PC-3 (cell line): ENCODE results near the gene CBX2. TPM values are rescaled to one million over a fixed set of nuclear protein-coding genes. Genes with fewer than 3 reads are reported as not detected.

Source experiments
- ATAC-seq: fragments of 200-7000 bp; cut with Tn5 transposase; 2 replicates; pipeline ENCODE4 v1.9.1; 2020; ENCODE audit warnings: mild to moderate bottlenecking, moderate library complexity
- BruUV-seq: library from RNA; stranded (reverse); fragments of 400-500 nt; replicated peaks from 2 replicates; lab custom pipeline; 2021; lab: Mats Ljungman, UMichigan
- CTCF ChIA-PET: fragments of 300-600 bp; sonication (Branson Sonifier 250); formaldehyde crosslinking; loops from one replicate; lab custom pipeline; 2022; ENCODE audit warnings: antibody characterized with exemption; lab: Charles Lee
- POLR2A ChIA-PET: fragments of 300-600 bp; sonication (Branson Sonifier 250); formaldehyde crosslinking; loops from one replicate; lab custom pipeline; 2022; ENCODE audit warnings: antibody characterized with exemption; ENCODE audit not compliant: unreplicated experiment; lab: Charles Lee
- DNase-seq: peaks from one replicate; pipeline ENCODE4 v3.0.0-alpha.2; 2015
- H2AFZ ChIP-seq: fragments of 300-600 bp; sonication (generic); 2 replicates; pipeline ENCODE4 v1.6.0; 2016; ENCODE audit warnings: antibody characterized with exemption, low read length
- H3F3A ChIP-seq: fragments of 300-600 bp; sonication (generic); one replicate; pipeline ENCODE4 v1.6.0; 2017; ENCODE audit warnings: antibody characterized with exemption, low read length, control low read depth, mild to moderate bottlenecking; ENCODE audit not compliant: unreplicated experiment
- H3K27ac ChIP-seq: fragments of 300-600 bp; sonication (generic); 2 replicates; pipeline ENCODE4 v1.5.1; 2016; ENCODE audit warnings: mild to moderate bottlenecking, low read length
- H3K27me3 ChIP-seq: fragments of 300-600 bp; sonication (generic); 2 replicates; pipeline ENCODE4 v1.6.1; 2016; ENCODE audit warnings: low read length, mixed read lengths
- H3K36me3 ChIP-seq: fragments of 300-600 bp; sonication (generic); 2 replicates; pipeline ENCODE4 v1.6.1; 2016; ENCODE audit warnings: low read depth, mixed run types, low read length, mixed read lengths
- H3K4me1 ChIP-seq: fragments of 300-600 bp; sonication (generic); 2 replicates; pipeline ENCODE4 v1.5.1; 2016; ENCODE audit warnings: low read length; ENCODE audit not compliant: insufficient read depth
- H3K4me2 ChIP-seq: fragments of 300-600 bp; sonication (generic); 2 replicates; pipeline ENCODE4 v1.6.0; 2016; ENCODE audit warnings: low read length
- H3K4me3 ChIP-seq: fragments of 300-600 bp; sonication (generic); 2 replicates; pipeline ENCODE4 v1.5.1; 2016; ENCODE audit warnings: mild to moderate bottlenecking, low read length, mixed read lengths
- H3K79me2 ChIP-seq: fragments of 300-600 bp; sonication (generic); 2 replicates; pipeline ENCODE4 v1.6.1; 2017; ENCODE audit warnings: low read length, mixed read lengths
- H3K9ac ChIP-seq: fragments of 300-600 bp; sonication (generic); 2 replicates; pipeline ENCODE4 v1.6.0; 2016; ENCODE audit warnings: mild to moderate bottlenecking, low read length
- H3K9me2 ChIP-seq: fragments of 300-600 bp; sonication (generic); replicated peaks from 2 replicates; pipeline ENCODE4 v1.6.1; 2016; ENCODE audit warnings: mixed run types, low read length, mixed read lengths
- H3K9me3 ChIP-seq: fragments of 300-600 bp; sonication (generic); 2 replicates; pipeline ENCODE4 v1.6.1; 2016; ENCODE audit warnings: low read length, mixed read lengths
- H4K20me1 ChIP-seq: fragments of 300-600 bp; sonication (generic); 2 replicates; pipeline ENCODE4 v1.6.1; 2016; ENCODE audit warnings: low read length, mixed read lengths
- EZH2 ChIP-seq: fragments of 300-600 bp; sonication (generic); IDR thresholded peaks from one replicate; pipeline ENCODE4 v1.6.1; 2017; ENCODE audit warnings: antibody characterized with exemption, mild to moderate bottlenecking, low read length; ENCODE audit not compliant: unreplicated experiment
- EZH2phosphoT487 ChIP-seq: fragments of 300-600 bp; sonication (generic); IDR thresholded peaks from 2 replicates; pipeline ENCODE4 v1.6.1; 2018; ENCODE audit warnings: mild to moderate bottlenecking, antibody characterized with exemption, low read length, borderline replicate concordance
- intact Hi-C: fragments of 100-400 bp; cut with micrococcal nuclease; formaldehyde crosslinking; loops from 2 replicates; pipeline ENCODE4 v1.9.0; 2023
- total RNA-seq: library from RNA; depleted of rRNA; stranded (reverse); fragments of >200 nt; gene quantifications from 2 replicates; pipeline ENCODE4 v1.2.3, GENCODE V29; 2014
- TF ChIP-seq, protein P1 (sequence below): fragments of 300-600 bp; sonication (generic); conservative IDR thresholded peaks from 2 replicates; pipeline ENCODE4 v1.5.1; 2017; ENCODE audit warnings: antibody characterized with exemption, low read depth, mild to moderate bottlenecking, low read length

CBX2 gene
- total RNA-seq, 1 experiment from 2014 or later: 39.2 TPM

DNA sequence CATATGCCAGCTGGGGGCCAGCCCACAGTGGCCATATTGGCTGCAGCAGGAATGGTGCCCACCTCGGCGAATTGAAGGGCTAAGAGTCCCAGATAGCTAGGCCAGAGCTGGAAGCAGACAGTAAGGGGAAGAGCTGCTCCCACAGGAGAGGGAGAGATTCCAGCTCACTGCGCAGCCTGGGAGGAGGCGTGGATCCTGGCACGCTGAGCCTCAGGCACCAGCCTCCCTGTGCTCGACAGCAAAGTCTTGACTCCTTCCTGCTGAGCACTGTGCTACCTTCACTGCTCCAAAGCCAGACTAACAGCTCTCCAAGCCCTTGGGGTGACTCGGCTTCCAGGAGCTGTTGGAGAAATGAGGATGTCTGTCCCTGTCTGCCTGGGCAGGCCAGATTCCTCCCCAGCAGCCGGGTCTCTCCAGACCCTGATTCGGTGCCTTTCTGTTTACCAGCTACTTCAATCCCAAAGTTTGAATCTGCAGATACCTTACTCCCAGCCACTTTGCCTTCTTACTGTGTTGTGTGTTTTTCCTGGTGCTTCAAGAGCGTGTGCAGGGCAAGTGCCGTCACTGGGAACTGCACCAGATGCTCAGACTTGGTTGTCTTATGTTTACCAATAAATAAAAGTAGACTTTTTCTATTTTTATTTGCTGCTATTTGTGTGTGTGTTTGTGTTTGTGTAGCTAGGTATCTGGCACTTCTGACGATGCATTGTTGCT lies 9.1 kb downstream of the CBX2 start:
- intact Hi-C loops: no loop called here
- peaks cover 9% of the 10 kb centered on the region; the same call in 1 of the 2 replicates for H3K27me3 ChIP-seq
- no peak overlapping the region for H3K9ac ChIP-seq
- H4K20me1 ChIP-seq: no peaks in the 10 kb centered on the region
- H2AFZ ChIP-seq: no peak overlapping the region
- peaks cover 23% of the 10 kb centered on the region; the same call in 1 of the 2 replicates for H3K36me3 ChIP-seq
- TF ChIP-seq, protein P1, sequence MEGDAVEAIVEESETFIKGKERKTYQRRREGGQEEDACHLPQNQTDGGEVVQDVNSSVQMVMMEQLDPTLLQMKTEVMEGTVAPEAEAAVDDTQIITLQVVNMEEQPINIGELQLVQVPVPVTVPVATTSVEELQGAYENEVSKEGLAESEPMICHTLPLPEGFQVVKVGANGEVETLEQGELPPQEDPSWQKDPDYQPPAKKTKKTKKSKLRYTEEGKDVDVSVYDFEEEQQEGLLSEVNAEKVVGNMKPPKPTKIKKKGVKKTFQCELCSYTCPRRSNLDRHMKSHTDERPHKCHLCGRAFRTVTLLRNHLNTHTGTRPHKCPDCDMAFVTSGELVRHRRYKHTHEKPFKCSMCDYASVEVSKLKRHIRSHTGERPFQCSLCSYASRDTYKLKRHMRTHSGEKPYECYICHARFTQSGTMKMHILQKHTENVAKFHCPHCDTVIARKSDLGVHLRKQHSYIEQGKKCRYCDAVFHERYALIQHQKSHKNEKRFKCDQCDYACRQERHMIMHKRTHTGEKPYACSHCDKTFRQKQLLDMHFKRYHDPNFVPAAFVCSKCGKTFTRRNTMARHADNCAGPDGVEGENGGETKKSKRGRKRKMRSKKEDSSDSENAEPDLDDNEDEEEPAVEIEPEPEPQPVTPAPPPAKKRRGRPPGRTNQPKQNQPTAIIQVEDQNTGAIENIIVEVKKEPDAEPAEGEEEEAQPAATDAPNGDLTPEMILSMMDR: no peak
- no peak for TF ChIP-seq EZH2phosphoT487
- no peak for TF ChIP-seq EZH2
- H3K4me1 ChIP-seq: peaks cover 8% of the 10 kb centered on the region
- no peak for DNase-seq
- H3K9me3 ChIP-seq: no peaks in the 10 kb centered on the region
- H3K9me2 ChIP-seq: no peaks in the 10 kb centered on the region
- CTCF ChIA-PET: no interaction called here
- POLR2A ChIA-PET: no interaction called here
- H3K79me2 ChIP-seq: no peaks in the 10 kb centered on the region
- H3K4me2 ChIP-seq: no peak overlapping the region
- peaks cover 3% of the 10 kb centered on the region for H3F3A ChIP-seq
- no peak overlapping the region for H3K27ac ChIP-seq
- no TSS peak for BruUV-seq
- ATAC-seq: no peak
- no peak overlapping the region for H3K4me3 ChIP-seq

DNA sequence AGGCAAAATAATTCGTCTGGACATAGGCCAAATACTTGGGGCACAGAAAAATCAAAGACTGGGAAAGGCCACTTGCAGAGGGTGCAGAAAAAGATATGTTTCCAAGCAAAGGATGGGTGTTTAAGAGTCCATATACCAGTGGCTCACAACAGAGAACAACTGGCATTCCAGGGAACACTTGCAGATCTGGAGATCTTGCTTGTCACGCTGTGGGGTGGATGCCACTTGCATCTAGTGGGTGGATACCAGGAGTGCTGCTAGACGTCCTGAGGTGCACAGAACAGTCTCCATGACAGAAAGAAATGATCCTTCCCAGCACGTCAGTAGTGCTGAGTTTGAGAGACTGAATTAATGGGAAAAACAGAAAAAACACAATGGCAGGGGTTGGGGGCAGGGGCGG lies 10.5 kb downstream of the CBX2 start:
- Histone ChIP-seq H3K79me2 (no peaks in the 10 kb centered on the region), H4K20me1 (no peaks in the 10 kb centered on the region), H3K4me1 (peaks cover 8% of the 10 kb centered on the region), H3K9me3 (no peaks in the 10 kb centered on the region), H3K4me2 (no peak overlapping the region), H3K36me3 (peaks cover 15% of the 10 kb centered on the region; the same call in 1 of the 2 replicates), H3K4me3 (no peak overlapping the region), H2AFZ (no peak overlapping the region), H3F3A (peaks cover 3% of the 10 kb centered on the region), H3K27ac (no peak overlapping the region), H3K9me2 (no peaks in the 10 kb centered on the region), H3K27me3 (peaks cover 9% of the 10 kb centered on the region; the same call in 1 of the 2 replicates), H3K9ac (no peak overlapping the region)
- no TSS peak for BruUV-seq
- intact Hi-C loops: no loop called here
- ChIA-PET POLR2A (no interaction called here), CTCF (no interaction called here)
- TF ChIP-seq EZH2phosphoT487 (no peak), EZH2 (no peak)
- TF ChIP-seq, protein P1: no peak
- ATAC-seq (no peak), DNase-seq (no peak)
